ENCODE measurements around the gene DNALI1.

DNA sequence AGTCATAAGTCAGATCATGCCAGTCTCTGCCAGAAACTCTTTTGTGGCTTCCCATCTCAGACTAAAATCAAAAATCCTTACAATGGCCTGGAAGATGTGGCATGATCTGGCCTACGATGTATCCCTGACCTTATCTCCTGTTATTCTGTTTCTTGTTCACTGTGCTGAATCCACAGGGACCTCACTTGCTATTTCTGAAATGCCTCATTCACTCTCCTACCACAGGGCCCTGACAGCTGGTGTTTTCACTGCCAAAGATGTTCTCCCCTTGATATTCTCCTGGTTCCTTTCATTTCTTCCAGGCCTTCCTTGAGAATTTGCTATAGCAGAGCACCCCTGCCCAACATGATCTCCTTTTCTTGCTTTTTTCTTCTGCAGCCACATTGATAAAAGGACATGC is 1.7 kb downstream of the DNALI1 start:
- TF ChIP-seq, protein P1, sequence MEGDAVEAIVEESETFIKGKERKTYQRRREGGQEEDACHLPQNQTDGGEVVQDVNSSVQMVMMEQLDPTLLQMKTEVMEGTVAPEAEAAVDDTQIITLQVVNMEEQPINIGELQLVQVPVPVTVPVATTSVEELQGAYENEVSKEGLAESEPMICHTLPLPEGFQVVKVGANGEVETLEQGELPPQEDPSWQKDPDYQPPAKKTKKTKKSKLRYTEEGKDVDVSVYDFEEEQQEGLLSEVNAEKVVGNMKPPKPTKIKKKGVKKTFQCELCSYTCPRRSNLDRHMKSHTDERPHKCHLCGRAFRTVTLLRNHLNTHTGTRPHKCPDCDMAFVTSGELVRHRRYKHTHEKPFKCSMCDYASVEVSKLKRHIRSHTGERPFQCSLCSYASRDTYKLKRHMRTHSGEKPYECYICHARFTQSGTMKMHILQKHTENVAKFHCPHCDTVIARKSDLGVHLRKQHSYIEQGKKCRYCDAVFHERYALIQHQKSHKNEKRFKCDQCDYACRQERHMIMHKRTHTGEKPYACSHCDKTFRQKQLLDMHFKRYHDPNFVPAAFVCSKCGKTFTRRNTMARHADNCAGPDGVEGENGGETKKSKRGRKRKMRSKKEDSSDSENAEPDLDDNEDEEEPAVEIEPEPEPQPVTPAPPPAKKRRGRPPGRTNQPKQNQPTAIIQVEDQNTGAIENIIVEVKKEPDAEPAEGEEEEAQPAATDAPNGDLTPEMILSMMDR (IDR thresholded peaks at IDR 0.05) = no peak
- TF ChIP-seq ZFX (IDR thresholded peaks at IDR 0.05; ENCODE audit: borderline replicate concordance) = no peak
